Epithelial cell of prostate (primary cell): ENCODE measurements around the gene WWOX.
A peak's percentile ranks its signal among the peaks of the same experiment; 100 is the strongest.

Source experiments
- DNase-seq: peaks from one replicate; pipeline ENCODE4 v3.0.0-alpha.2; 2011; ENCODE audit warnings: low read depth, low spot score
- H3K27ac ChIP-seq: fragments of 450-650 bp; 2 replicates; pipeline ENCODE4 v1.5.1; 2017; ENCODE audit warnings: mild to moderate bottlenecking

Gene WWOX

DNA sequence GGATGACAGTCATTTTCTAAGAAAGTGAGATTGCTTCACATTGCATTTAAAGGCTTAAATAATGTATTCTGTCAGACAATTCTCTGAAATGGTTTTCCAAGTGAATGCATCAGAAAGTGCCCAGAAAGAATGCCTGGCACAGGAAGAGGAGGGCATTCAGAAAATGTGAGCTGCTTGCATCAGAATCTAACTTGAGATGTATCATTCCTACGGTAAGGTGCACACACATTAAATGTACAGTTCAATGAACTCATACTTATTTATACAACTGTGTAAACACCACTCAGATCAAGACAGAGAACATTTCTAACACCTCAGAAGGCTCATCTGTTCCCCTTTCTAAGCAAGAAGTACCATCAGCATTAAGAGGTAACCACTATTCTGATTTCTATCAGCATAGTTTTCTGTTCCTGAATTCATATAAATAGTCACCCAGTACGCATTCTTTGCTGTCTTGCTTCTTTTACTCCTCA, 863.0 kb downstream of the WWOX start:
- no peak for DNase-seq
- H3K27ac ChIP-seq = peak overlapping the region; percentile 38

DNA sequence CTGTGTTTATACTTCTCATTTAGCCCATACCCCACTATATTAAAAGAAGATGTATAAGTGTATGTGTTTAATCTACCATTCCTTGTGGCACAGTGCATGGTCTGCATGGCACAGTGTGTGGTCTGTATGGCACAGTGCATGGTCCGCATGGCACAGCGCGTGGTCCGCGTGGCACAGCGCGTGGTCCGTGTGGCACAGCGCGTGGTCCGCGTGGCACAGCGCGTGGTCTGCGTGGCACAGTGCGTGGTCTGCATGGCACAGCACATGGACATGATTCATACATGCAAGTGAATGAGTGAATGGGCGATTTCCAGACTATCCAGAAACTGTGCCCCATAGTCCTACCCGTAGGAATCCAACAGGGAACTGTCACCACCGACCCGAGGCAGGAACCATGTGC, 868.5 kb downstream of the WWOX start:
- no peak overlapping the region for H3K27ac ChIP-seq
- DNase-seq = no peak

DNA sequence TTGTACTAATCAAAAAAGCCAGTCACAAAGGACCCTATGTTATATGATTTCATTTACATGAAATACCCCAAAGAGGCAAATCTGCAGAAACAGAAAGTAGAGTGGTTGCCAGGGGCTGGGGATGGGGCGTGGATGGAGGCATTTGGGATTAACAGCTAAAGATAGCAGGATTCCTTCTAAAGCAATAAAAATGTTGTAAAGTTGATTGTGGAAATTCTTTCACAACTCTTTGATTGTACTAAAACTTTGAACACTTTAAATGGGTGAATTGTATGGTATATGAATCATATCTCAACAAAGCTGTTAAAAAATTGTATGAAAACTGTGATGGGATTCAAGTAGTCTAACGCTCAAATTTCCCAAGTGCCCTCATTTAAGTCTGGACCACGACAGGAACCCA, 870.3 kb downstream of the WWOX start:
- no peak for DNase-seq
- H3K27ac ChIP-seq = no peak overlapping the region

DNA sequence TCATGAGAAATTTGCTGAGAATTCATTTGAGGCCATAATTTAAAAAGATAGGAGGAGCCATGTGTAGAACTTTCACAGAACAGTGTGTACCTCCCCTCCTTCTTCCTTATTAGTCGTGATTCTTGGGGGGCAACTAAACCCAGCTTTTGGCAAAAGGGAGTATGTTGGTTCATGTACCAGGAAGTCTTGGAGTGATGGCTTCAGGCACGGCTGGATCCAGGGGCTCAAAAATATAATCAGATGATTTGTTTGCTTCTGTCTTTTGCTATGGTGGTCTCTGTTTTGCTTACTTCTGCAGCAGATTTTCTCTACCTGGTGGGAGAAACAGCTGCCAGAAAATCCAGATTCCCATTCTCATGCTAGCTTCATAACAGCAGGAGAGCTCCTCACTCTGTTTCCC, 871.2 kb downstream of the WWOX start:
- no peak for DNase-seq
- no peak overlapping the region for H3K27ac ChIP-seq

DNA sequence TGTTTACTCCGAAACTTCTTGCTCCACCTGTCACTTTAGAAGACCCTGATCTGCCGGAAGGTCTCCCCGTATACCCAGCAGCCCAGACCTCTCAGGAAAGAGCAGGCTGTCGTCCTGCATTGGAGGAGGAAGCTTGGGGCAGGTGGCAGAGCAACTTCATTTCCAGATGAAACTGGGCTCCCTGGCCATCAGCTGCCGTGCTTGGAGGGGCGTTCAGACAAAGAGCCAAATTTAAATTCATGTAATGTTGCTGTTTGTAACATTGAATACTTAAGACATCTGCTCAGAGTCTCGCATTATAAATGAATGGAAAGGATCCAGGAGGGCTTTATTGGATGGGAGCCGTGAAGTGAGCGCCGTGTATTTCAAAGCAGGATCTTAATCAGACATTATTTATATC, 872.6 kb downstream of the WWOX start:
- H3K27ac ChIP-seq = no peak overlapping the region
- DNase-seq = no peak

DNA sequence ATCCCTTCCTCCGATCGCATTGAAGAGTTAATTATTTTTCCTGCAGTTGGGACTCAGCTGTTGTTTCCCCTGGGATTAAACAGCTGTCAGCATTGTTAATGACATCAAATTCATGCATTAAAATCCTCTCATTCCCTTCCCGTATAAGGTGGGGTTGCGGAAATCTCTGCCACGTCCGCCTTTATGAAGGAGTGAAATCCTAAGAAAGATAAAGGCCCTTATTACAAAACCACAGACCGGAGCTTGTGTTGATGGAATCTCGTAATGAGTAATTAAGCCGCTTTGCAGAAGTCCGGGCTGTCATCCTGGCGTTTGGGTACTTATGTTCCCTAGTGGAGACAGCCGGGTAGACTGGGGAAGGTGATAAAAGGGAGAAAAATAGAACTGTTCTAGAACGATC, 873.5 kb downstream of the WWOX start:
- H3K27ac ChIP-seq = no peak overlapping the region
- no peak for DNase-seq

DNA sequence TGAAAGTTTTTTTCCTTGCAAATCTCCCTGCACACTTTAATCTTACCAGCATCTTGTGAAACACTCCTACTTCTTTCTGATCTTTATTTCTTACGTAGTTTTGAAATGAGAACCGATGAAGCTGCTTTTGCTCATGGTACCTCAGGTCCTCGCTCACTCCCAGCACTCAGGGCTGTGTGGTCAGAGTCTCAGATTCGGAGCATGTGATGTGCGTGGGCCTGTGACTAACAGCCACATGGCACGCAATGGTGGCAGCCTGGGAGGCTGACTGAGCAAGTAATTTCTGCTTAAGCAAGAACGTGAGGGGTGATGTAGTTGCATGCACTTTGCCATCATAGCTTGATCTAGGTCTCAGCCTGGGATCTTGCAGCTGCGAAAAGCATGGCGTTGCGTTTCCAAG, 876.8 kb downstream of the WWOX start:
- H3K27ac ChIP-seq = no peak overlapping the region
- no peak for DNase-seq

DNA sequence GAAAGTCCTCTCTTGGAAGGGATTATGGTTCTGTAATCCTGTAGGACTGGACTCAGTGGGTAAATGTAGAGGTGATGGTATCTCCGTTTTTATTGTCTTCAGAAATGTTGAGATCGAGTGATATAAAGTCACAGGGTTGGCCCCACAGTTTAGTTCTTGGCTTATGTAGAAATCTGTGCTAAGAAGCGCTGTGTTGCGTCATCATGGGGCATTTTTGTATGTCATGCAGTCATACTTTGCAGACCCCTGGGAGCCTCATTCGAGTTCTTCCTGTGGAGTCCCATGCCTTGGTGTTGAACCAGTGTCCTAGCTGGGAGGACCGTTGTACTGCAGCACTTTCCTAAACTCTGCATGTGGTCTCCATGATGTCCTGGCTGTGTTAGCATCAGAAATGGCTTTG, 881.4 kb downstream of the WWOX start:
- DNase-seq = no peak
- no peak overlapping the region for H3K27ac ChIP-seq

DNA sequence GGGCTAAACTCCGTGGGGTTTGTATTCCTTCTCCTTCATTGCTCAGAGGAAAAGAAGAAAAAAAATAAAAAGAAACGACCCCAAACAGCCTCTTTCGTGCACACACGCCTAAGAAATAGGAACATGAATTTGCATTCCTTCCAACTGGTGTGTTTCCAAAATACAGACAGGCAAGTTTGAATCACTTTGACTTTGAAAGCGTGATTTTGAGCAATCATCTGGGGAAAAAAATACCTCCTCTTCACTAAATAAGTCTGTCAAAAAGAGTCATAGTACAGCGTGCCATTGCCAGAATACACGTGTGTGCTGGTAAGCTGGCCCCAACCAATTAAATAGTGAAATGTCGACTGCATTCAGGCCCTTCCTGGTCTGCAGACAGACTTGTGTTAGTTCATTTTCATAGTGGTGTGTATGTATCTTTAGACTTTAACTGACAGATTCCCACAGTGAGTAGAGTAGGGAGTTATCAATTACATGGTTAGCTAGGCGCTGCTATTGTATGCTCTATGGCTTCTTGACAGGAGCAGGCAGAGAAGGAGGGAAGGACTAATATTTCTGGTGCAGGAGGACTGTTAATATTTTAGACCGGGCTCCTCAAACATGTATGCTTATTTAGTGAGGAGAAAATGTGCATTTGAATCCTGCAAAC, 882.8 kb downstream of the WWOX start:
- no peak overlapping the region for H3K27ac ChIP-seq
- no peak for DNase-seq

DNA sequence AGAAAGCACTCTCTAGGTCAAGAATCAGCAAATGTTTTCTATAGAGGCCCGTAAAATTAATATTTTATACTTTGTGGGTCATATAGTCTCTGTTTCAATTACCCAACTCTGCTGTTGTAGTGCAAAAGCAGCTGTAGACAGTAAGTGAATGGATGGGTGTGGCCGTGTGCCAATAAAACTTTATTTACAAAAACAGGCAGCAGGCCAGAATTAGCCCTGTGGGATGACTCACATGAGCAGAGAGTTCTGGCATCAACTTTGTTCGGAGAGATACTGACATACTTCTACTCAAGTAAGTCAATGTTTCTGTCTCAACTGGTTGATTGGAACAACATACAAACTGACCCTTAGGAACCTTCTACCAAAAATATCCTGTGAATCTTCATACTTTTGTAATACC, 884.9 kb downstream of the WWOX start:
- no peak for DNase-seq
- H3K27ac ChIP-seq = no peak overlapping the region

DNA sequence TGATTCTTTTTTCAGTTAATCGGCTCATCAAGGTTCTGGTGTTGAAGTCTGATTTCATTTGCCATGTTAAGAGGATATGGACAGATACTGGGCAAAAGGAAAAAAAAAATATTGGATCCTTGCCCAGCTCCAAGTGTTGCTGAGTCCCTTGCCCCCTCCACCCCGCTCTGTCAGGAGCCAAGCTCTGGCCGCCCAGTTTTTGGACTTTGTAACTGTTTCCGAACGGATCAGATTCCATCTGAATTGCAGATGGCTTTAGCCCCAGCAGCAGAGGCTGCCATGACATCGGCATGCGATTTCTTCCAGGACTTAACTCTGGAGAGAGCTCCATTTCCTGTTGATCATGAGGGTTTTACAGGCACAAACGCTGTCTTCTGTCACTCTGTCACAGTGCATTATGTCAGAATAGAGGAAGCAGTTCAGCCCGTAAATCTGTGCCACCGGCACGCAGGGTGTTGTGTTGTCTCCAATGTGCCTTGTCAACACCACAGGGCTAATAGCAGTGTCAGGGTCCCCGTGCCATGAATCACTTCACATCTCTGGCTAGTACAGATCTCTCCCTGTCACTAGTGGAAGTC, 885.5 kb downstream of the WWOX start:
- DNase-seq = no peak
- H3K27ac ChIP-seq = no peak overlapping the region

DNA sequence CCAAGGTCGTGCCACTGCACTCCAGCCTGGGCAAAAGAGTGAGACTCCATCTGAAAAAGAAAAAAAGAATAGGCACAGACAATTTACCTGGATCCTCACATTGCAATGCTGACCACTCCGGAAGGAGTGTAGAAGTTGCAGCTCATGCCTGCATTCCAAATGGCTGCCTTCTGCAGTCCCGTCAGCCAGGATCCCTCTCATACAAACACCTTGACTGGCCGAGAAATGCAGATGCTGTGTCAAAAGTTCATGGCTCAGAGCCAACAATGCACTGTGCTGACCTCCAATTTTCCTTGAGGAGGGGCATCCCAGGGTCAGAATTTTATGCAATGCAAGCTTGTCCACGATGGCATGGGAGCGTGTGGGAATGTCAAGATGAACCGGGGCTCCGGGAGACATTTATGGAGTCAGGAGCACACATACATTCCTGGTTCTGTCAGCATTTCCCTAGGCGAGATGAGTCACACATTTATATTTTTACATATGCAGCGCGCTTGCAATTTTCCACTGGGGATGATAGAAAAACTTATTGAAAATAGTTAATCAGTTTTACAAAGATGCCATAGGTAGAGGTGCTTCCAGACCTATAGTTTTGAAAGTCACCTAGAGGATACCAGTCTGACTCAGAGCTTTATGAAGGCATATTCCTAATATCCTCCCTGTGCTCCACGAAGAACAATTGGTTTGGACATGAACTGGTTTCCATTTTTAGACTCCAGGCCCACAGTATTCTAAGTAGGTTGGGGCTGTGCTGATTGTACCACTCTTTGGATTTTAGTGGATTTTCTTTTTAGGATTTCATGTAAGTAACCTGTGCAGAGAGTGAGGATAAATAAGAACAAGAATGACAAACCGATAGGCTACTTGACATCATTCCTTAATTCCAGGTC, 886.5 kb downstream of the WWOX start:
- no peak for DNase-seq
- no peak overlapping the region for H3K27ac ChIP-seq

DNA sequence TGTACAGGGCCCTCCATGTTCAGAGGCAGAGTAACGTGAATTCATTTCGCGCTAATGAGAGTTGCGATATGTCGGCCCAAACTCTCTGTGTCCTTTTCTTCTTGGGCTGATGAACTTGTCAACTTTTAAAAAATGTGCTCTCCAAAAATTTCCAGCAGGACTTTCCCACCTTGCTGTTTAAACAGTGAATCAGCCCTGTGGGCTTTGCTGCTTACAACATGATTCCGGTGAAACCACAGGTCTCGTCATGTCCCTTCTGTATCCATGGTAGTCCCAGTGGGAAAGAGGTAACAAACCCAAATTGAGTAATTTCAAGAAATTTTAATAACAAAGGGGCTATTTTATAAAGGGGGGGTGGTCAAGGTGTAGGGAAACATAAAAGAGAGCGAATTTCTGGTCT, 888.2 kb downstream of the WWOX start:
- no peak overlapping the region for H3K27ac ChIP-seq

DNA sequence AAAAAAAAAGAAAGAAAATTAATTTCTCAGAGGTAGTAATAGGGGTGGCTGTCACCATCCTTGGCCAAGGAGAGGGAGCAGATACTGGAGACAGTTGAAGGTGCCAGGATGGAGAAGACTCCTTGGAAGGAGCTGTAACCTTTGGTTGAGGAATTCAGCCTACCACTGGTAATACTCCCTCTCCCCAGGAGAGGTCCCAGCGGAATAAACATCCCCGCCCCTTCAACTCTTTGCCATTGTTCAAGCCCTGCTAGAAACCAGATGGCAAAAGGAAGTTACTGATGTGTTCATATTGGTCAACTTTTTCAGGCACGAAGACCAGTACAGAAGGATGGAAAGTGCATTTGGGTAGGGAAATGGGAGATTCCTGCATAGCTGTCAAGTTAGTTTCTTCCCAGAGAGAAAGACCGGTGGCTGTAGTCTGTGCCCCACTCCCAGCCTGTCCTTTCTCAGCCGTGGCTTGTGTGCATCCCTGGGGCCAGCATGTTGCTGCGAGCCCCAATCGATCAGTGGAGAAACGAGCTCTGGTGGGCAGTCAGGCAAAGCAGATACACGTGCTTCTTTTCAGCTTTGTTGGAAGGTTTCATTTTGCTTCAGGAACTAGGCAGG, 889.0 kb downstream of the WWOX start:
- no peak overlapping the region for H3K27ac ChIP-seq
- DNase-seq = no peak

More for the DNA sequence above, 888.2 kb downstream of the WWOX start:
- peak; percentile 39 for DNase-seq

DNA sequence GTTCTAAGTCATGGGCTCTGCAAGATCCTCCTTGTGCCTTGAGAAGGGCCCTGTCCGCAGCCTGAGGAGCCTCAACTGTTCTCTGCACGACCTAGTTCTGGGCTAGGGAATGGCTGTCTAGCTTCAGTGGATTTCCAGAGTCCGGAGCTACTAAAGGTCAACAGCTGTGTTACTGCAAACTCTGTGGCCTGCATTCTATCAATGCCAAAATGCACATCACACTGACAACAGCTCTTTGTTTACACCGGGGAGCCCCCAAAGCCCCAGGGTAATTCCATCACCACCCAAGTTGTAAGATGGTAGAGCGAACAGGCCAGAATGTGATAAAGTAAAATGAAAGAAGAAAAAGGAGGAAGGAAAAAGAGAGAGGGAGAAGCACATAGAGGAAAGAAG, 890.9 kb downstream of the WWOX start:
- no peak for DNase-seq

DNA sequence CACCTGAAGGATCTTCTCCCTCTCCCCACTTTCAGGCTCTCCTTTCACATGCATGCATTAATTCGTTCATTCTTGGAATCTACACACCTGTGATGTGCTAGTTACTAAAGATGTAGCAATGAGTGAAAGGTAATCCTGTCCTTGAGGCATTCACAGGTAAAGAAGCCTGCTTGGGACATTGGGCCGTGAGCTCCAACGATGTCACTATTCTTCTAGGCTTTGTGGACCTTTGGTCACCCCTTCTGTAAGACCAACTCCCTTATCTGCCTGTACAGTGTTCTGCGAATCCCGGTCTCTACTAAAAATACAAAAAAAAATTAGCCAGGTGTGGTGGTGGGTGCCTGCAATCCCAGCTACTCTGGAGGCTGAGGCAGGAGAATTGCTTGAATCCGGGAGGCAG, 892.5 kb downstream of the WWOX start:
- no peak overlapping the region for H3K27ac ChIP-seq
- no peak for DNase-seq

More for the DNA sequence above, 890.9 kb downstream of the WWOX start:
- H3K27ac ChIP-seq = no peak overlapping the region

DNA sequence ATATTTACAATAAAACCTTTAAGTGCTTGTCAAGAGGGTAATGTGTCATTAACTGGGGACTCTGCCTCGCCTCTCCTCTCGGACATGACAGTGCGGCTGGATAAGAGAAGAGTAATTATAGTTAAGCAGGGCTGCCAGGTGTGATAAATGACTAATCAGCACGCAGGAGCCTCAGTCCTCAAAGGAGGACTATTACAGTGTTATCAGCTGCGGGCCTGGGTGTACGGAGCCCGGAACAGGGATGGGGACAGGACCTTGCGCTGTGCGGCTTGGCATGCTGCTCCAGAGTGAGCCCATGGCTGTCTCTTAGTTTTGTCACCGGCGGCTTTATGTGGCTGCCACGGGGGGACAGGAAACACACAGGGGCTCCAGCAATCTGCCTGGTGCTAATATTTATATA, 893.9 kb downstream of the WWOX start:
- H3K27ac ChIP-seq = no peak overlapping the region
- no peak for DNase-seq

DNA sequence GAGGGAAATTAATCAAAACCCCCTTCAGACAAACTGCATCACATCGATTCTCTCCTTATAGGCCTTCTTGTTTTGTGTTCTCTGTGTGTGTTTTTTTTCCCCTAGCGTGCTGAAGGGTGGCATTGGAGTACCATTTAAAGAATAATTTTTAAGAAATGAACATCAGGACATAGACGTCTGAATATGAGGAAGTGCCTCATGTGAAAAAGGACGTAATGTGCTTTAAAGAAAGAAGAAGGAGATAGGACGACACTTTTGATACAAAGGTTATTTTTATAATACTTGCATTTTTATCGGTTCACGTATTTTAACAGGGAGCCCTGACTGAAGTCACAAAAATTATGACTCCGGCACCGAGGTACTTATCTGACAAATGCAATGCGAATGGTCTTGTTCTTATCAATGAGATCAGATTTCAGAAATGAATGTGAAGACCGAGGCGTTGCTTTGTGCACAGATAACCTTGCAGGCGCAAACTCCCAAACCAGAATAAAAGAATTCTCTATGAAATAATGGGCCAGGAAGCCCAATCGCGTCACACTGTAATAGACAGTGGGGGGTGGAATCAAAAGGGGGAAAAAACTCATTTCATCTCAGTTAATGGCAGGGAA, 894.8 kb downstream of the WWOX start:
- H3K27ac ChIP-seq = no peak overlapping the region
- DNase-seq = no peak

DNA sequence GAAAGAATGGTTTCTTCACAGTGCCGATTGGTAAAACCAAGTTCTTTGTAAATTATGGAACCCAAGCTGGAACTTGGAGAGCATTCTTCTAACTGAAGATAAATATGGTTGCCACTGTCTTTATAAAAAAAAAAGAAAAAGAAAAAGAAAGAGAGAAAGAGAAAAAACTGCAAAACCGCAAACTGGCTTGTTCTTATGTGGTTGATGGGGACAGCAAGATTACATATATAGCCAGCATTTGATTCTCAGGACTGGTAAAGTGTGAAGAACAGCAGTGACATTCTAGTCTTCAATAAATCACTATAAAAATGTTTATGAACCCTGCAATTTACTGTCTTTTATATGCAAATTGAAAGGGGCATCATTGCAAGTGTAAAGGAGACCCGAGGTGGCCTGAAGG, 896.0 kb downstream of the WWOX start:
- no peak overlapping the region for H3K27ac ChIP-seq

DNA sequence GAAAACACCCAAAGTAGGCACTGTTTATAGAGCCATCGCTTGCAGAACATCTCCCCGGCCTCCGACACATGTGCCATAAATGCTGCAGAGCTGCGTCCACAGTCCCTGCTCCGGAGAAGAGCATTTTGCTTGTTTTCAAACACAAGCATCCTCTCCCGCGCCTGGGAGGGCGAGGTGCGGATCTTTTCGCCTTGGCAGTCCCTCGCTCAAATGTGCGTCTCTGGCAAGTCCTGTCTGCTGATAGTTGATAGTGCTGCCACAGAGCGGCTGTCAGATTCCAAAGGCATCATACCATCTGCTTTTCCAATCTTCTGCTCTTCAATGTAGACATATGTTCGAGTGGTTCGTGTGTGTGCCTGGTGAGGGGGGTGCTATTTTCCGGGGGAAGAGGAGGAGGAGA, 897.3 kb downstream of the WWOX start:
- no peak for DNase-seq
- no peak overlapping the region for H3K27ac ChIP-seq

More for the DNA sequence above, 896.0 kb downstream of the WWOX start:
- no peak for DNase-seq

DNA sequence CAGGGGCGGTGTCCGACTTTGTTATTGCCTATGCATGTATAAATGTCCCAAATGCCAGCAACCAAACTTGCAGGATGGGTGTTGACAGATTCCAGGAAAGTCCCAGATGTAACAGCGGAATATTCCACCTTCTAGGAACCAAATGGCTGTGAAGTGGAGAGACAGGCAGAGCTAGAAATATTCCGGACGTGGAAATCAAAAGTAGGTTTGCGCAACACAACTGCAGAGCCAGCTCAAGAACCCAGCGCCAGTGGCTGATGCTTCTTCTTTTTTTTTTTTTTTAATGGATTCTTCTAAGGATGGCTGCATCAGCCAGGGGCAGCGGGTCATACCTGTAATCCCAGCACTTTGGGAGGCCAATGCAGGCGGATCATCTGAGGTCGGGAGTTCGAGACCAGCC, 899.4 kb downstream of the WWOX start:
- DNase-seq = no peak
- no peak overlapping the region for H3K27ac ChIP-seq
